ENCODE measurements around the gene NRIP2.

DNA sequence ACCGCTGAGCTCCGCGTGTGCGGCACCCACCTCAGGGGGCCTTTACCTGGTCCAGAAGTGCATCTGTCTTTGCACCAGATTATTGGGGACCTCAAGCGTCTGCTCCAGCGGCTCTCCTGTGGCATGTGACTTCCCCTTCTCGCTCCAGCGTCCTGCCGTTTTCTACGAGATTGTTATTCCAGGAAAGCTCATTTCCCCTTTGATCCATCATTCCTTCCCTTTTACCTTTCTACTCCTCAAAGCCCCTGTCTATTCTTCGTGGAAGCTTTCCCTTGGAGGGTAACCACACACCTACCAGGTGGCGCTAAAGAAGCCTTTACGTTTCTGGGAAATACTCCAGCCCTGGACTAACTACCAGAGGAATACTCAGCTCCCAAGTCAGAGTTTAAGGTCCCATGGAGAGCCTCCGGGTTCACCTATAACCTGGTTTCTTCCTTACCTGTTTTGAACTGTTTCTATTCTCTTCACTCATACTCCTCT, 38.6 kb downstream of the NRIP2 start:
- TF ChIP-seq, protein P1, sequence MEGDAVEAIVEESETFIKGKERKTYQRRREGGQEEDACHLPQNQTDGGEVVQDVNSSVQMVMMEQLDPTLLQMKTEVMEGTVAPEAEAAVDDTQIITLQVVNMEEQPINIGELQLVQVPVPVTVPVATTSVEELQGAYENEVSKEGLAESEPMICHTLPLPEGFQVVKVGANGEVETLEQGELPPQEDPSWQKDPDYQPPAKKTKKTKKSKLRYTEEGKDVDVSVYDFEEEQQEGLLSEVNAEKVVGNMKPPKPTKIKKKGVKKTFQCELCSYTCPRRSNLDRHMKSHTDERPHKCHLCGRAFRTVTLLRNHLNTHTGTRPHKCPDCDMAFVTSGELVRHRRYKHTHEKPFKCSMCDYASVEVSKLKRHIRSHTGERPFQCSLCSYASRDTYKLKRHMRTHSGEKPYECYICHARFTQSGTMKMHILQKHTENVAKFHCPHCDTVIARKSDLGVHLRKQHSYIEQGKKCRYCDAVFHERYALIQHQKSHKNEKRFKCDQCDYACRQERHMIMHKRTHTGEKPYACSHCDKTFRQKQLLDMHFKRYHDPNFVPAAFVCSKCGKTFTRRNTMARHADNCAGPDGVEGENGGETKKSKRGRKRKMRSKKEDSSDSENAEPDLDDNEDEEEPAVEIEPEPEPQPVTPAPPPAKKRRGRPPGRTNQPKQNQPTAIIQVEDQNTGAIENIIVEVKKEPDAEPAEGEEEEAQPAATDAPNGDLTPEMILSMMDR (IDR thresholded peaks at IDR 0.05): no peak
- TF ChIP-seq POLR2A (IDR thresholded peaks at IDR 0.05): no peak
